ENCODE data around the gene GPR34. TPM values are rescaled to one million over a fixed set of nuclear protein-coding genes. Genes with fewer than 3 reads are reported as not detected.

The GPR34 gene
- total and polyA plus RNA-seq, 2 of the 4 experiments (the other 2 are of a cell fraction) = not detected

- TF ChIP-seq, protein P1, sequence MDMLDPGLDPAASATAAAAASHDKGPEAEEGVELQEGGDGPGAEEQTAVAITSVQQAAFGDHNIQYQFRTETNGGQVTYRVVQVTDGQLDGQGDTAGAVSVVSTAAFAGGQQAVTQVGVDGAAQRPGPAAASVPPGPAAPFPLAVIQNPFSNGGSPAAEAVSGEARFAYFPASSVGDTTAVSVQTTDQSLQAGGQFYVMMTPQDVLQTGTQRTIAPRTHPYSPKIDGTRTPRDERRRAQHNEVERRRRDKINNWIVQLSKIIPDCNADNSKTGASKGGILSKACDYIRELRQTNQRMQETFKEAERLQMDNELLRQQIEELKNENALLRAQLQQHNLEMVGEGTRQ (IDR thresholded peaks at IDR 0.05; ENCODE audit: low read depth, low read length) = no peak
Measured at GRCh38 chrX:41664375-41664901, 24.3 kb upstream of the GPR34 start (continued).

- H3K36me3 ChIP-seq (ENCODE audit: control insufficient read depth, insufficient read depth, low read length) = 0 out of 2 replicates have a peak, but pooled peaks cover 2% of the 10 kb centered on the region
- no peak overlapping the region for H2BK20ac ChIP-seq (ENCODE audit: low read depth, low read length)
- no peak overlapping the region for H3K4ac ChIP-seq (ENCODE audit: low read depth, low read length)
- dilution Hi-C loops (cut with HindIII; ENCODE audit: low sequenced_read_pairs, unreplicated experiment) = no loop called here
- H3K23ac ChIP-seq (ENCODE audit: low read depth, low read length) = no peak overlapping the region
- H3K14ac ChIP-seq (replicated peaks; ENCODE audit: low read depth, low read length) = no peak overlapping the region
- H3K18ac ChIP-seq (ENCODE audit: low read depth, low read length) = no peak overlapping the region
- H3K9me3 ChIP-seq (ENCODE audit: control insufficient read depth, insufficient read depth, low read length) = no peaks in the 10 kb centered on the region
- no peak overlapping the region for H2BK120ac ChIP-seq (ENCODE audit: low read depth, low read length)
- in situ Hi-C loops (cut with MboI; ENCODE audit: low sequenced_read_pairs) = no loop called here
- no TSS peak for BruUV-seq (replicated peaks)
- H4K20me1 ChIP-seq (ENCODE audit: insufficient read depth, low read length) = no peaks in the 10 kb centered on the region
- no peak overlapping the region for H3K4me2 ChIP-seq (ENCODE audit: low read depth, low read length)
- H3K4me3 ChIP-seq (ENCODE audit: insufficient read depth, low read depth, low read length) = no peak overlapping the region
- no peaks in the 10 kb centered on the region for H3K9me1 ChIP-seq (ENCODE audit: insufficient read depth, low read length)
- no peak overlapping the region for H2AK9ac ChIP-seq (replicated peaks; ENCODE audit: low read depth, low read length, poor library complexity)
- H2BK15ac ChIP-seq (ENCODE audit: low read depth, low read length) = no peak overlapping the region
- no peaks in the 10 kb centered on the region for H3K27me3 ChIP-seq (ENCODE audit: control insufficient read depth, insufficient read depth, low read length)
- H2BK5ac ChIP-seq (ENCODE audit: low read depth, low read length, poor library complexity, severe bottlenecking) = no peak overlapping the region
- H3K56ac ChIP-seq (ENCODE audit: extremely low read depth, insufficient read depth, low read length) = no peak overlapping the region
- peak; percentile 19 for DNase-seq
- H4K91ac ChIP-seq (ENCODE audit: insufficient read depth, low read depth, low read length) = no peak overlapping the region
- H3K4me1 ChIP-seq (ENCODE audit: control insufficient read depth, insufficient read depth, low read length) = peaks cover 2% of the 10 kb centered on the region; the same call in 1 of the 2 replicates
- no peak overlapping the region for H2AK5ac ChIP-seq (ENCODE audit: low read depth, low read length)
- intact Hi-C loops (cut with micrococcal nuclease) = no loop called here
- CTCF ChIA-PET = no interaction called here
- no peak overlapping the region for H4K5ac ChIP-seq (ENCODE audit: low read depth, low read length)
- no peak overlapping the region for H2AFZ ChIP-seq (replicated peaks; ENCODE audit: low read length, poor library complexity)
- ATAC-seq (ENCODE audit: low read depth) = no peak
- no peak overlapping the region for H3K9ac ChIP-seq (ENCODE audit: low read depth, low read length)
- POLR2A ChIA-PET (ENCODE audit: unreplicated experiment) = no interaction called here
- no peak overlapping the region for H3K27ac ChIP-seq (ENCODE audit: insufficient read depth, low read length)
- no peak overlapping the region for H4K8ac ChIP-seq (ENCODE audit: low read depth in 2 of 2, low read length in 2 of 2)
- H3K79me1 ChIP-seq (ENCODE audit: low read depth in 1 of 2, low read length in 2 of 2) = no peaks in the 10 kb centered on the region
- TF ChIP-seq CEBPB (IDR thresholded peaks at IDR 0.05; ENCODE audit: low read depth, low read length) = no peak
- TF ChIP-seq MXI1 (IDR thresholded peaks at IDR 0.05; ENCODE audit: borderline replicate concordance, low read depth, low read length) = no peak
- no peak for TF ChIP-seq MAZ (IDR thresholded peaks at IDR 0.05; ENCODE audit: borderline replicate concordance, low read depth, low read length)
- TF ChIP-seq NFE2L2 (IDR thresholded peaks at IDR 0.05; ENCODE audit: low read depth, low read length) = no peak
- no peak for TF ChIP-seq CHD1 (IDR thresholded peaks at IDR 0.05; ENCODE audit: low read depth, low read length)
- TF ChIP-seq, protein P1 (IDR thresholded peaks at IDR 0.05; ENCODE audit: low read depth, low read length) = no peak
- TF ChIP-seq MAFK (IDR thresholded peaks at IDR 0.05; ENCODE audit: low read depth, low read length) = no peak
- TF ChIP-seq BHLHE40 (IDR thresholded peaks at IDR 0.05; ENCODE audit: low read depth, low read length) = no peak
- TF ChIP-seq SMC3 (IDR thresholded peaks at IDR 0.05; ENCODE audit: low read depth, low read length) = no peak
- TF ChIP-seq RFX5 (IDR thresholded peaks at IDR 0.05; ENCODE audit: low read depth, low read length) = no peak
- TF ChIP-seq POLR2A (IDR thresholded peaks at IDR 0.05; ENCODE audit: low read depth, low read length) = no peak
- TF ChIP-seq, protein P2, sequence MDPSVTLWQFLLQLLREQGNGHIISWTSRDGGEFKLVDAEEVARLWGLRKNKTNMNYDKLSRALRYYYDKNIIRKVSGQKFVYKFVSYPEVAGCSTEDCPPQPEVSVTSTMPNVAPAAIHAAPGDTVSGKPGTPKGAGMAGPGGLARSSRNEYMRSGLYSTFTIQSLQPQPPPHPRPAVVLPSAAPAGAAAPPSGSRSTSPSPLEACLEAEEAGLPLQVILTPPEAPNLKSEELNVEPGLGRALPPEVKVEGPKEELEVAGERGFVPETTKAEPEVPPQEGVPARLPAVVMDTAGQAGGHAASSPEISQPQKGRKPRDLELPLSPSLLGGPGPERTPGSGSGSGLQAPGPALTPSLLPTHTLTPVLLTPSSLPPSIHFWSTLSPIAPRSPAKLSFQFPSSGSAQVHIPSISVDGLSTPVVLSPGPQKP (IDR thresholded peaks at IDR 0.05; ENCODE audit: borderline replicate concordance, low read depth, low read length) = no peak
- TF ChIP-seq FOS (IDR thresholded peaks at IDR 0.05; ENCODE audit: low read depth, low read length) = no peak
Measured at GRCh38 chrX:41664908-41665307, 23.9 kb upstream of the GPR34 start.
